HEK293 (cell line): ENCODE data around the gene BCL11A.

Experiments
- CTCF ChIA-PET: fragments of 350-600 bp; formaldehyde crosslinking; extraction: SDS; loops from one replicate; lab custom pipeline; 2021; ENCODE audit warnings: antibody characterized with exemption; lab: Yijun Ruan, JAX
- POLR2A ChIA-PET: fragments of 300-600 bp; formaldehyde crosslinking; extraction: SDS; loops from one replicate; lab custom pipeline; 2020; ENCODE audit warnings: antibody characterized with exemption, inconsistent platforms; lab: Yijun Ruan, JAX
- H3K27ac ChIP-seq: fragments of 200-500 bp; sonication (Bioruptor generic); 2 replicates; pipeline ENCODE4 v1.5.1; 2014; ENCODE audit warnings: low read depth, low read length, control low read depth, inconsistent platforms; ENCODE audit errors: extremely low read depth
- H3K36me3 ChIP-seq, 2 experiments: fragments of 200-500 bp in 1 of 2; sonication (Bioruptor generic) in 1 of 2; 1 replicate in 1 of 2; 2 replicates in 1 of 2; pipeline ENCODE4 v1.5.1; 2014 to 2017; ENCODE audit warnings: inconsistent platforms in 2 of 2, low read length in 2 of 2; ENCODE audit not compliant: control insufficient read depth in 2 of 2, insufficient read depth in 1 of 2
- H3K4me1 ChIP-seq: fragments of 200-500 bp; sonication (Bioruptor generic); 2 replicates; pipeline ENCODE4 v1.5.1; 2014; ENCODE audit warnings: mild to moderate bottlenecking, low read length, inconsistent platforms; ENCODE audit not compliant: control insufficient read depth, insufficient read depth
- H3K4me3 ChIP-seq: 2 replicates; pipeline ENCODE4 v1.5.1; 2011; ENCODE audit warnings: low read depth, mild to moderate bottlenecking, control low read depth, low read length, moderate library complexity
- H3K9me3 ChIP-seq: fragments of 200-500 bp; sonication (Bioruptor generic); 2 replicates; pipeline ENCODE4 v1.5.1; 2014; ENCODE audit warnings: low read depth, low read length, inconsistent platforms; ENCODE audit not compliant: control insufficient read depth, insufficient read depth
- IKZF3 ChIP-seq: fragments of 450-650 bp; IDR thresholded peaks from 2 replicates; pipeline ENCODE4 v1.5.0; 2018; ENCODE audit warnings: missing biosample characterization, mild to moderate bottlenecking, missing genetic modification characterization, moderate library complexity
- SP7 ChIP-seq: fragments of 450-650 bp; formaldehyde crosslinking; IDR thresholded peaks from 2 replicates; pipeline ENCODE4 v1.5.1; 2016; ENCODE audit warnings: missing biosample characterization, missing genetic modification characterization
- TCF7L2 ChIP-seq: IDR thresholded peaks from 2 replicates; pipeline ENCODE4 v1.6.1; 2011; ENCODE audit warnings: low read depth, mild to moderate bottlenecking, inconsistent platforms, low read length, moderate library complexity, borderline replicate concordance
- ZFP3 ChIP-seq: fragments of 450-650 bp; formaldehyde crosslinking; IDR thresholded peaks from 2 replicates; pipeline ENCODE4 v1.5.1; 2016; ENCODE audit warnings: low read depth, missing biosample characterization, missing genetic modification characterization
- ZNF169 ChIP-seq: fragments of 450-650 bp; formaldehyde crosslinking; IDR thresholded peaks from 2 replicates; pipeline ENCODE4 v1.5.1; 2016; ENCODE audit warnings: missing biosample characterization, missing genetic modification characterization
- ZNF19 ChIP-seq: fragments of 450-650 bp; formaldehyde crosslinking; IDR thresholded peaks from 2 replicates; pipeline ENCODE4; 2016; ENCODE audit warnings: missing biosample characterization, missing genetic modification characterization, low read depth
- ZNF302 ChIP-seq: fragments of 450-650 bp; formaldehyde crosslinking; IDR thresholded peaks from 2 replicates; pipeline ENCODE4 v1.5.1; 2016; ENCODE audit warnings: missing biosample characterization, missing genetic modification characterization, low read depth
- ZNF311 ChIP-seq: fragments of 450-650 bp; formaldehyde crosslinking; IDR thresholded peaks from 2 replicates; pipeline ENCODE4 v1.5.1; 2017; ENCODE audit warnings: missing biosample characterization, missing genetic modification characterization, borderline replicate concordance
- ZNF416 ChIP-seq: fragments of 450-650 bp; formaldehyde crosslinking; IDR thresholded peaks from 2 replicates; pipeline ENCODE4 v1.5.1; 2016; ENCODE audit warnings: missing biosample characterization, missing genetic modification characterization
- ZNF529 ChIP-seq: fragments of 450-650 bp; formaldehyde crosslinking; IDR thresholded peaks from 2 replicates; pipeline ENCODE4 v1.5.1; 2017; ENCODE audit warnings: missing genetic modification characterization, missing biosample characterization; ENCODE audit not compliant: insufficient replicate concordance
- ZNF600 ChIP-seq: fragments of 450-650 bp; formaldehyde crosslinking; IDR thresholded peaks from 2 replicates; pipeline ENCODE4 v1.5.1; 2016; ENCODE audit warnings: missing biosample characterization, missing genetic modification characterization
- ZNF621 ChIP-seq: fragments of 450-650 bp; formaldehyde crosslinking; IDR thresholded peaks from 2 replicates; pipeline ENCODE4 v1.5.1; 2017; ENCODE audit warnings: missing biosample characterization, missing genetic modification characterization
- ZNF658 ChIP-seq: fragments of 450-650 bp; formaldehyde crosslinking; IDR thresholded peaks from 2 replicates; pipeline ENCODE4; 2016; ENCODE audit warnings: missing biosample characterization, missing genetic modification characterization
- ZNF677 ChIP-seq: fragments of 450-650 bp; IDR thresholded peaks from 2 replicates; pipeline ENCODE4 v1.5.0; 2018; ENCODE audit warnings: missing biosample characterization, mild to moderate bottlenecking, missing genetic modification characterization, moderate library complexity
- ZNF747 ChIP-seq: fragments of 450-650 bp; formaldehyde crosslinking; IDR thresholded peaks from 2 replicates; pipeline ENCODE4 v1.5.1; 2016; ENCODE audit warnings: missing biosample characterization, missing genetic modification characterization
- ZSCAN16 ChIP-seq: fragments of 450-650 bp; formaldehyde crosslinking; IDR thresholded peaks from 2 replicates; pipeline ENCODE4 v1.5.1; 2016; ENCODE audit warnings: missing biosample characterization, missing genetic modification characterization
- TF ChIP-seq, protein P1 (sequence below): fragments of 450-650 bp; formaldehyde crosslinking; IDR thresholded peaks from 2 replicates; pipeline ENCODE4 v1.5.1; 2016; ENCODE audit warnings: missing biosample characterization, missing genetic modification characterization
- TF ChIP-seq, protein P2 (sequence below): fragments of 450-650 bp; formaldehyde crosslinking; IDR thresholded peaks from 2 replicates; pipeline ENCODE4 v1.5.1; 2016; ENCODE audit warnings: missing biosample characterization, missing genetic modification characterization, borderline replicate concordance
- TF ChIP-seq, protein P3 (sequence below): fragments of 450-650 bp; formaldehyde crosslinking; IDR thresholded peaks from 2 replicates; pipeline ENCODE4 v1.5.1; 2017; ENCODE audit warnings: missing biosample characterization, missing genetic modification characterization

Gene BCL11A

DNA sequence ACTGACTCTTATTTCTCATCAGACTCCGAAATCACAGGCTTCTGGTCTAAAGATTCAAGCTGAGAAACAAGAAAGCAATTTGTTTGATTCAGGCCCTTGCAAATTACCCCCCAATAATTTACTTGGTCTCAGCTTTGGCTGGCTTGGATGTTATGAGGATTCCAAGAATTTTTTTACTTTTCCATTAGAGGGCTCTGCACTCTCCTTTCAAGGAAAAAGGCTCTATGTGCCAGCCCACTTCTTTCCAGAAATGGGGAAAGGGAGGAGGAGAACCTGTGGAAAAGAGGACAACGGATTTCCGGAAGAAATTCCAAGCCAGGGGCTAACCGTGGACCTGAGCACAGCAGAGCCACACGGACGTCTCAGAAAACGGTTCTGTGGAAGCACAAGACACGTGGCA is 44.4 kb downstream of the BCL11A start:
- Histone ChIP-seq H3K4me3 (no peak overlapping the region), H3K27ac (no peak overlapping the region), H3K4me1 (peaks cover 2% of the 10 kb centered on the region; the same call in 1 of the 2 replicates), H3K36me3 (peaks cover 0 to 3% of the 10 kb centered on the region in 2 experiments; a peak in 1 of 3 replicates), H3K9me3 (no peaks in the 10 kb centered on the region)
- TF ChIP-seq IKZF3 (peak; percentile 35; the same call in 1 of the 2 replicates), SP7 (tag by site-specific recombination) (no peak)
- POLR2A ChIA-PET: no interaction called here
- CTCF ChIA-PET: interaction anchor here (1.2 to 1.4 kb wide), 3 partner anchors 9 to 17 kb away, joined by 3 to 5 read pairs (median 4); no protein-coding TSS in a partner anchor

DNA sequence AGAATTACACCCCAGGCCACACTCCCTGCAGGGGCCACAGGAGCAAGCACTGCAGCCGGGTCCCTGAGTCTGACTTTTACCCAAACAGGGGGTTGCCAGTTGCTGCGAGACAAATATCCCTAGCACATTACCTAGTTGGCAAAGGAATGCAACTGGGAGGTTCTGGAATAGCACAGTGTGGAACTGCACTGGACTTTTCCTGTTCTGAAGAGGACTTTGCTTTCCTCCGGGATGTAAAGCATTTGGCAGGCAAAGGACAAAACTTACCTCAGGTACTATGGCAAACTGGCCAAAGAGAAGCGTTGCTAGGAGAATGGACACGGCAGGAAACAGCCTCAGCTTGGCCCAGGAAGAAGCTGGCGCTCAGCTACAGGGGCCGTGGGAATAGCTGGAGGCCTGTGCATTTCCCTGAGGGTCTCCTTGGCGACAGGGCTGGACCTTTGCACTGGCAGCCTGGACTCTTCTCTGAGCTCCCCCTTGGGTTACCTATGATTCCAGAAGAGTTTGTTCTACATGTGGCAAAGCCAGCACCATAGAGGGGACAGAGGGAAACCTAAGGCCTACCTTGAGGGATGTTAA is 45.0 kb downstream of the BCL11A start:
- H3K36me3 ChIP-seq: peaks cover 0 to 3% of the 10 kb centered on the region in 2 experiments; a peak in 1 of 3 replicates
- ChIA-PET CTCF (interaction anchor here (0.5 to 1.4 kb wide), 5 partner anchors 9 to 280 kb away, joined by 3 to 6 read pairs (median 4); no protein-coding TSS in a partner anchor), POLR2A (no interaction called here)
- H3K4me1 ChIP-seq: peaks cover 2% of the 10 kb centered on the region; the same call in 1 of the 2 replicates
- no peak overlapping the region for H3K4me3 ChIP-seq
- no peak overlapping the region for H3K27ac ChIP-seq
- TF ChIP-seq ZNF416 (tag by site-specific recombination): no peak
- TF ChIP-seq ZFP3 (tag by site-specific recombination): no peak
- 0 out of 2 replicates have a peak, but pooled peaks have one; percentile 50 for TF ChIP-seq ZNF600 (tag by site-specific recombination)
- TF ChIP-seq ZNF302 (tag by site-specific recombination): no peak
- TF ChIP-seq ZNF621 (tag by site-specific recombination): no peak
- TF ChIP-seq ZNF747 (tag by site-specific recombination): no peak
- TF ChIP-seq, protein P1, sequence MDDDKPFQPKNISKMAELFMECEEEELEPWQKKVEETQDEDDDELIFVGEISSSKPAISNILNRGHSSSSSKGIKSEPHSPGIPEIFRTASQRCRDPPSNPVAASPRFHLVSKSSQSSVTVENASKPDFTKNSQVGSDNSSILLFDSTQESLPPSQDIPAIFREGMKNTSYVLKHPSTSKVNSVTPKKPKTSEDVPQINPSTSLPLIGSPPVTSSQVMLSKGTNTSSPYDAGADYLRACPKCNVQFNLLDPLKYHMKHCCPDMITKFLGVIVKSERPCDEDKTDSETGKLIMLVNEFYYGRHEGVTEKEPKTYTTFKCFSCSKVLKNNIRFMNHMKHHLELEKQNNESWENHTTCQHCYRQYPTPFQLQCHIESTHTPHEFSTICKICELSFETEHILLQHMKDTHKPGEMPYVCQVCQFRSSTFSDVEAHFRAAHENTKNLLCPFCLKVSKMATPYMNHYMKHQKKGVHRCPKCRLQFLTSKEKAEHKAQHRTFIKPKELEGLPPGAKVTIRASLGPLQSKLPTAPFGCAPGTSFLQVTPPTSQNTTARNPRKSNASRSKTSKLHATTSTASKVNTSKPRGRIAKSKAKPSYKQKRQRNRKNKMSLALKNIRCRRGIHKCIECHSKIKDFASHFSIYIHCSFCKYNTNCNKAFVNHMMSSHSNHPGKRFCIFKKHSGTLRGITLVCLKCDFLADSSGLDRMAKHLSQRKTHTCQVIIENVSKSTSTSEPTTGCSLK (tag by site-specific recombination): no peak
- no peaks in the 10 kb centered on the region for H3K9me3 ChIP-seq

DNA sequence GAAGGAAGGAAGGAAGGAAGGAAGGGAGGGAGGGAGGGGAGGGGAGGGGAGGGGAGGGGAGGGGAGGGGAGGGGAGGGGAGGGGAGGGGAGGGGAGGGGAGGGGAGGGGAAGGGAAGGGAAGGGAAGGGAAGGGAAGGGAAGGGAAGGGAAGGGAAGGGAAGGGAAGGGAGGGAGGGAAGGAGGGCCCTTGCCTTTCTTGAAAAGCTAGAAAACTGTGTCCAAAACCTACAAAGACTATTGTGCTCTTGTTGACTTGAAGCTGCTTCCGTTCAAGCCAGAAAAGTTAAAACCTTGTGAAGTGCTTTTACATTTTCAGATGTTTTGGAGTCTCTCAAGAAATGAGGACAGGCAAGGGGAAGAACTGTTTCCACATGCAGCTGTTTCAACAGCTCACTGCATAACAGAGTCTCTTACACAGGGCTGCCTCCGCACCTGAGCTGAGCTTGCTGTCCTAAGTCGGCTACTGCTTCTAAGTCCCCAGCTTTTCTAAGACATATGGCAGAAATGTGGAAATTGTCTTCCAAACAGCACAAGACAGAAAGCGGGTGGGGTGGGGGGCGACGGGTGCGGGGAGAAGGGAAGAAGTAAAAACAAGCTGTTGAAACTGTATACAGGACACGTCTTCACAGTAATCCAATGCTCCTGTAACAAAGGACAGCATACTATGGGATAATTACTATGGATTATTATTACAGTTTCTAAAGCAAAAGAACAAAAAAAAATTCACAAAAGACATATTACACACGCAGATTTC is 46.1 kb downstream of the BCL11A start:
- POLR2A ChIA-PET: interaction anchor here (0.6 kb wide), 2 partner anchors 13 to 22 kb away, joined by 3 to 4 read pairs; no protein-coding TSS in a partner anchor
- TF ChIP-seq ZNF529 (no peak), ZNF311 (tag by site-specific recombination) (no peak), ZNF658 (tag by site-specific recombination) (no peak), ZNF302 (tag by site-specific recombination) (no peak), ZSCAN16 (no peak), ZNF169 (tag by site-specific recombination) (no peak), TCF7L2 (no peak), ZNF19 (tag by site-specific recombination) (no peak), IKZF3 (no peak), ZNF677 (tag by site-specific recombination) (no peak)
- TF ChIP-seq, protein P2, sequence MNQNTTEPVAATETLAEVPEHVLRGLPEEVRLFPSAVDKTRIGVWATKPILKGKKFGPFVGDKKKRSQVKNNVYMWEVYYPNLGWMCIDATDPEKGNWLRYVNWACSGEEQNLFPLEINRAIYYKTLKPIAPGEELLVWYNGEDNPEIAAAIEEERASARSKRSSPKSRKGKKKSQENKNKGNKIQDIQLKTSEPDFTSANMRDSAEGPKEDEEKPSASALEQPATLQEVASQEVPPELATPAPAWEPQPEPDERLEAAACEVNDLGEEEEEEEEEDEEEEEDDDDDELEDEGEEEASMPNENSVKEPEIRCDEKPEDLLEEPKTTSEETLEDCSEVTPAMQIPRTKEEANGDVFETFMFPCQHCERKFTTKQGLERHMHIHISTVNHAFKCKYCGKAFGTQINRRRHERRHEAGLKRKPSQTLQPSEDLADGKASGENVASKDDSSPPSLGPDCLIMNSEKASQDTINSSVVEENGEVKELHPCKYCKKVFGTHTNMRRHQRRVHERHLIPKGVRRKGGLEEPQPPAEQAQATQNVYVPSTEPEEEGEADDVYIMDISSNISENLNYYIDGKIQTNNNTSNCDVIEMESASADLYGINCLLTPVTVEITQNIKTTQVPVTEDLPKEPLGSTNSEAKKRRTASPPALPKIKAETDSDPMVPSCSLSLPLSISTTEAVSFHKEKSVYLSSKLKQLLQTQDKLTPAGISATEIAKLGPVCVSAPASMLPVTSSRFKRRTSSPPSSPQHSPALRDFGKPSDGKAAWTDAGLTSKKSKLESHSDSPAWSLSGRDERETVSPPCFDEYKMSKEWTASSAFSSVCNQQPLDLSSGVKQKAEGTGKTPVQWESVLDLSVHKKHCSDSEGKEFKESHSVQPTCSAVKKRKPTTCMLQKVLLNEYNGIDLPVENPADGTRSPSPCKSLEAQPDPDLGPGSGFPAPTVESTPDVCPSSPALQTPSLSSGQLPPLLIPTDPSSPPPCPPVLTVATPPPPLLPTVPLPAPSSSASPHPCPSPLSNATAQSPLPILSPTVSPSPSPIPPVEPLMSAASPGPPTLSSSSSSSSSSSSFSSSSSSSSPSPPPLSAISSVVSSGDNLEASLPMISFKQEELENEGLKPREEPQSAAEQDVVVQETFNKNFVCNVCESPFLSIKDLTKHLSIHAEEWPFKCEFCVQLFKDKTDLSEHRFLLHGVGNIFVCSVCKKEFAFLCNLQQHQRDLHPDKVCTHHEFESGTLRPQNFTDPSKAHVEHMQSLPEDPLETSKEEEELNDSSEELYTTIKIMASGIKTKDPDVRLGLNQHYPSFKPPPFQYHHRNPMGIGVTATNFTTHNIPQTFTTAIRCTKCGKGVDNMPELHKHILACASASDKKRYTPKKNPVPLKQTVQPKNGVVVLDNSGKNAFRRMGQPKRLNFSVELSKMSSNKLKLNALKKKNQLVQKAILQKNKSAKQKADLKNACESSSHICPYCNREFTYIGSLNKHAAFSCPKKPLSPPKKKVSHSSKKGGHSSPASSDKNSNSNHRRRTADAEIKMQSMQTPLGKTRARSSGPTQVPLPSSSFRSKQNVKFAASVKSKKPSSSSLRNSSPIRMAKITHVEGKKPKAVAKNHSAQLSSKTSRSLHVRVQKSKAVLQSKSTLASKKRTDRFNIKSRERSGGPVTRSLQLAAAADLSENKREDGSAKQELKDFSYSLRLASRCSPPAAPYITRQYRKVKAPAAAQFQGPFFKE (tag by site-specific recombination): no peak
- TF ChIP-seq, protein P3, sequence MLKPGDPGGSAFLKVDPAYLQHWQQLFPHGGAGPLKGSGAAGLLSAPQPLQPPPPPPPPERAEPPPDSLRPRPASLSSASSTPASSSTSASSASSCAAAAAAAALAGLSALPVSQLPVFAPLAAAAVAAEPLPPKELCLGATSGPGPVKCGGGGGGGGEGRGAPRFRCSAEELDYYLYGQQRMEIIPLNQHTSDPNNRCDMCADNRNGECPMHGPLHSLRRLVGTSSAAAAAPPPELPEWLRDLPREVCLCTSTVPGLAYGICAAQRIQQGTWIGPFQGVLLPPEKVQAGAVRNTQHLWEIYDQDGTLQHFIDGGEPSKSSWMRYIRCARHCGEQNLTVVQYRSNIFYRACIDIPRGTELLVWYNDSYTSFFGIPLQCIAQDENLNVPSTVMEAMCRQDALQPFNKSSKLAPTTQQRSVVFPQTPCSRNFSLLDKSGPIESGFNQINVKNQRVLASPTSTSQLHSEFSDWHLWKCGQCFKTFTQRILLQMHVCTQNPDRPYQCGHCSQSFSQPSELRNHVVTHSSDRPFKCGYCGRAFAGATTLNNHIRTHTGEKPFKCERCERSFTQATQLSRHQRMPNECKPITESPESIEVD: no peak

More for the DNA sequence above, 46.1 kb downstream of the BCL11A start:
- CTCF ChIA-PET: interaction anchor here (0.5 to 1.0 kb wide), 3 partner anchors 17 to 279 kb away, joined by 3 to 6 read pairs (median 3); no protein-coding TSS in a partner anchor
- Histone ChIP-seq H3K4me3 (no peak overlapping the region), H3K9me3 (no peaks in the 10 kb centered on the region), H3K36me3 (peaks cover 0 to 3% of the 10 kb centered on the region in 2 experiments; a peak in 1 of 3 replicates), H3K27ac (no peak overlapping the region), H3K4me1 (peaks cover 2% of the 10 kb centered on the region; the same call in 1 of the 2 replicates)
